ENCODE data around the gene ELP2.

GRCh38 chr18:36088256-36088655 is 41.4 kb upstream of the ELP2 start:
- TF ChIP-seq EZH2 (IDR thresholded peaks at IDR 0.05; ENCODE audit: borderline replicate concordance) (no peak), CTCF (IDR thresholded peaks at IDR 0.05; ENCODE audit: poor library complexity) (no peak), EZH2phosphoT487 (IDR thresholded peaks at IDR 0.05; ENCODE audit: low read depth, severe bottlenecking, unreplicated experiment) (no peak)

Measured in hepatocyte (in vitro differentiated cells).